Left renal pelvis (tissue), 4 donors: ENCODE data around the gene IFNL4. TPM values are rescaled to one million over a fixed set of nuclear protein-coding genes. Genes with fewer than 3 reads are reported as not detected.
"Not testable (repeated sequence)": the region's sequence is repeated elsewhere in the genome, so short reads cannot be mapped to it uniquely, and the experiment has no call there.

ENCODE experiments used
- DNase-seq, 4 donors: peaks; one replicate each; pipeline ENCODE4 v3.0.0-alpha.2; 2013; ENCODE audit warnings: low read depth in 4 of 4, low spot score in 3 of 4
- polyA plus RNA-seq, 4 donors: library from polyadenylated mRNA; unstranded; fragments of 120-200 nt; gene quantifications; one replicate each; pipeline ENCODE4 v1.2.1, GENCODE V29; 2013; ENCODE audit not compliant: insufficient read length in 4 of 4

IFNL4 gene
- under 1 TPM in 1 of 4 donors, not detected in 3; 0.34 TPM for polyA plus RNA-seq

DNA sequence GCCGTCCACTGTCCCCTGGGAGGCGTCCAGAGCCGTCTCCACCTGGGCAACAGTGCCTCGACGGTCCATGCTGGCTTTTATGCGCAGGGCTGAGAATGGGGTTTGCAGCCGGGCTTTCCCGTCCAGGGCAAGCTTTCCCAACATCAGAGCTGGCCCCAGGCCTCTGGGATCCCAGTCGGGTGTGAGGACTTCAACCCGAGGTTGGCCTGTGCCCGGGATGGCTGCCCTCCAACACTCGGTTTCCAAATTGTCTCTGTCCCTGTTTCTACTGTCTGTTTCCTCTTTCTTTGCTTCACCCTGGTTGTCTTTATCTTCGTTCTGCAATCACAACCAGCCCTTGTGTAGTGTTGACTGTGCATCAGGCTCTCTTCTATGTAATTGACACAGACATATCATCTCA lies at the start of gene IFNL4:
TSS of gene IFNL4 (minus strand) at position 51 of the 400 bp plus-strand sequence.
- no peak for DNase-seq

DNA sequence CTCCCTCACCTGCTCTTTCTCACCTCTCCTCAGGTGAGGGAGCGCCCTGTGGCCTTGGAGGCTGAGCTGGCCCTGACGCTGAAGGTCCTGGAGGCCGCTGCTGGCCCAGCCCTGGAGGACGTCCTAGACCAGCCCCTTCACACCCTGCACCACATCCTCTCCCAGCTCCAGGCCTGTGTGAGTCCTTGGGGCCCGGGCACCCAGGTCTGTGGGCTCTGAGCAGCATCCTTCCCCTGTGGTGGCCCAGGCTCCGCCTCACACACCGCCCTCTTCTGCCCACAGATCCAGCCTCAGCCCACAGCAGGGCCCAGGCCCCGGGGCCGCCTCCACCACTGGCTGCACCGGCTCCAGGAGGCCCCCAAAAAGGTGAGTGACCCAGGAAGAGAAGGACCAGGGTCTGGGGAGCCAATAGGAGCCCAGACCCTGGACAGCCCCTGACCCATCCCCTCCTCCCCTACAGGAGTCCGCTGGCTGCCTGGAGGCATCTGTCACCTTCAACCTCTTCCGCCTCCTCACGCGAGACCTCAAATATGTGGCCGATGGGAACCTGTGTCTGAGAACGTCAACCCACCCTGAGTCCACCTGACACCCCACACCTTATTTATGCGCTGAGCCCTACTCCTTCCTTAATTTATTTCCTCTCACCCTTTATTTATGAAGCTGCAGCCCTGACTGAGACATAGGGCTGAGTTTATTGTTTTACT lies 49.4 kb upstream of the IFNL4 start:
- no peak for DNase-seq

GRCh38 chr19:39296906-39297305 lies 48.2 kb upstream of the IFNL4 start:
- no peak for DNase-seq

GRCh38 chr19:39296055-39296645 lies 47.5 kb upstream of the IFNL4 start, which contains the start of gene IFNL1:
TSS of gene IFNL1 (plus strand) at chr19:39296407. CDS start at chr19:39296422, 15 bp downstream.
- DNase-seq, result no peak

- no peak for DNase-seq
Observed at GRCh38 chr19:39293394-39293793, 44.7 kb upstream of the IFNL4 start.

- DNase-seq, result no peak
Observed at GRCh38 chr19:39284032-39284431, 35.4 kb upstream of the IFNL4 start.

DNA sequence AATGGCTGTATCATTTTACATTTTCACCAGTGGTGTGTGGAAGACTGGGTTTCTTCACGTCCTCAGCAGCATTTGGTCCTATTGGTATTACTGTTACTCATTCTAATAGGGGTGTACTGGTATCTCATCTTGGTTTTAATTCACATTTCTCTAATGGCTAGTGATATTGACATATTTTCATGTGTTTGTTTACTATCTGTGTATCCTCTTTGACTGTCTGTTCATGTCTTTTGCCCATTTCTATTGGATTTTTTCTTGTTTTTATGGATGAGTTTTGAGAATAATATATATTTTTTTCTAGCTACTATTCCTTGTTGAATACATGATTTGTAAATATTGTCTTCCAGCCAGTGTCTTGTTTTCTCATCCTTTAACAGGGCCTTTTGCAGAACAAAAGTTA lies 33.4 kb upstream of the IFNL4 start:
- no peak for DNase-seq

DNA sequence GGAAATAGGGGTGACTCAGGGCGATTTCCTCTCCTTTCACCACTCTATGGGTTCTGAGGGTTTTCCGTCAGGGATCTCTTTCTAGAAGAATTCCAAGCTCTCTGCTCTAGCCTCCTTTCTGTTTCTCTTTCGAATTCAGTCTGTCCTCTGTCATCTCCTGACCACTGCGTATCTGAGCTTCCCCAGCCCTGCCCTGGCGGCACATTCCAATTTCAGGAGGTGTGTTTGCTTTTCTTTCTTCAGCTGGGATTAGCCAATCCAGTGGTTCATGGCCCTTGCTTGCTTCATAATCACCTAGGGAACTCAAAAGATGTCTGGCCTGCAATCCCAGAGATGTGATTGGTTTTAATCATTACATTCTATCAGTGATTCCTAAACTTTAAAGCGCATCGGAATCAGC lies 28.9 kb upstream of the IFNL4 start:
- no peak for DNase-seq

DNA sequence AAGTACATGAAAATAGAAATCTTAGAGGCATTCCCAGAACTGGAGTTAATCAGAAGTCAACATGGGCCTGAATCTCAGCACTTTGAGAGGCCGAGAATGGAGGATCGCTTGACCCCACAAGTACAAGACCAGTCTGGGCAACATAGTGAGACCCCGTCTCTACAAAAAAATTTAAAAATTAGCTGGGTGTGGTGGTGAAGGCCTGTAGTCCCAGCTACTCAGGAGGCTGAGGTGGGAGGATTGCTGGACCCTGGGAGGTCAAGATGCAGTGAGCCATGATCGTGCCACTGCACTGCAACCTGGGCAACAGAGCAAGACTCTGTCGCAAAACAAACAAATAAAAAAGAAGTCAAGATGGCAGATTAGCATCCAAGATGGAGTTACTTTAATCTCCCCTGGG lies 28.1 kb upstream of the IFNL4 start:
- DNase-seq, result no peak

GRCh38 chr19:39275578-39275977 lies 26.9 kb upstream of the IFNL4 start:
- no peak for DNase-seq

- not testable (repeated sequence) for DNase-seq
Observed at GRCh38 chr19:39273859-39274258, 25.2 kb upstream of the IFNL4 start.

GRCh38 chr19:39270036-39270871 lies 21.6 kb upstream of the IFNL4 start:
- DNase-seq, result no peak

- DNase-seq, result not testable (repeated sequence)
Observed at GRCh38 chr19:39269369-39269768, 20.7 kb upstream of the IFNL4 start.

GRCh38 chr19:39268531-39269223 lies 20.0 kb upstream of the IFNL4 start:
- DNase-seq, result not testable (repeated sequence)

DNA sequence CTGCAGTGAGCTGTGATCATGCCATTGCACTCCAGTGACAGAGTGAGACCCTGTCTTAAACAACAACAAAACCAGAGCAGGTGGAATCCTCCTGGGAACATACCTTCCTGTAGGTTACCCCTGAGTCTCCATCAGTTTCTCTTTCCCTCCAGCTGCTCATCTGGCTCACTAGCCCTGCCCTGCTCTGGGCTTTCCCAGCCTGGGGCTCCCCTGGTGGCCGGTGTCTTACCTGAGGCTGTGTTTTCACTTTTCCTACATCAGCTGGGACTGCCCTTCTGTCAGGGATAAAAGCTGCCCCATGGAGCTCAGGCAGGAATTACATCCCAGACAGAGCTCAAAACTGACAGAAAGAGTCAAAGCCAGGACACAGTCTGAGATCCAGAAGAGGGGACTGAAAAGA lies 19.4 kb upstream of the IFNL4 start, which contains the start of gene IFNL2:
TSS of gene IFNL2 (plus strand) at position 312 of the 400 bp plus-strand sequence. CDS start 173 bp downstream, outside the sequence.
- DNase-seq, result not testable (repeated sequence)

DNA sequence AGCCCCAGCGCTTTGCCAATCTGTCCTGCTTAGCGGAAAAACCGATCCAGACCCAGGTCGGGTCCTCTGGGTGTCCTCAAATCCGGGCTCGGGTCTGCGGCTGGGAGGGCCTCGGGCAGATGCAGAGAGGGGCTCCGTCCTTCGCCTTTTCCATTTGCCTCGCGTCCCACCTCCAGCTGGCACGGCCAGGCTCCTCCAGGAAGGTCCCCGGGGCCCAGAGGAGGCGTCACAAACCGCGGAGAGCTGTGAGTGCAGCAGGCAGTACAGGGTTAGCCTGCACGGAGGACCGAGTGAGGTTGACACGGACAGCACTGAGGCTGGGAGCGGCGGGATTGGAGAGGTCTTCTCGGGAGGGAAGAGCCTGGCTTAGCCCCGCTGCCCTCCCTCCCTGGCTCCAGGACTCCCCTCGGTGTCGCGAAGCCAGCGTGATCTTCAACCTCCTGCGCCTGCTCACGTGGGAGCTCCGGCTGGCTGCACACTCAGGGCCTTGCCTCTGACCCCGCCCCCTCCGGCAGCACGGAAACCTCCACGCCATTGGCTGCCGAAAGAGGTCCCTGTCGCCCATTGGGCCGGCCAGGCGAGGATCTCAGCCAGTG lies 16.8 kb upstream of the IFNL4 start:
- no peak for DNase-seq

DNA sequence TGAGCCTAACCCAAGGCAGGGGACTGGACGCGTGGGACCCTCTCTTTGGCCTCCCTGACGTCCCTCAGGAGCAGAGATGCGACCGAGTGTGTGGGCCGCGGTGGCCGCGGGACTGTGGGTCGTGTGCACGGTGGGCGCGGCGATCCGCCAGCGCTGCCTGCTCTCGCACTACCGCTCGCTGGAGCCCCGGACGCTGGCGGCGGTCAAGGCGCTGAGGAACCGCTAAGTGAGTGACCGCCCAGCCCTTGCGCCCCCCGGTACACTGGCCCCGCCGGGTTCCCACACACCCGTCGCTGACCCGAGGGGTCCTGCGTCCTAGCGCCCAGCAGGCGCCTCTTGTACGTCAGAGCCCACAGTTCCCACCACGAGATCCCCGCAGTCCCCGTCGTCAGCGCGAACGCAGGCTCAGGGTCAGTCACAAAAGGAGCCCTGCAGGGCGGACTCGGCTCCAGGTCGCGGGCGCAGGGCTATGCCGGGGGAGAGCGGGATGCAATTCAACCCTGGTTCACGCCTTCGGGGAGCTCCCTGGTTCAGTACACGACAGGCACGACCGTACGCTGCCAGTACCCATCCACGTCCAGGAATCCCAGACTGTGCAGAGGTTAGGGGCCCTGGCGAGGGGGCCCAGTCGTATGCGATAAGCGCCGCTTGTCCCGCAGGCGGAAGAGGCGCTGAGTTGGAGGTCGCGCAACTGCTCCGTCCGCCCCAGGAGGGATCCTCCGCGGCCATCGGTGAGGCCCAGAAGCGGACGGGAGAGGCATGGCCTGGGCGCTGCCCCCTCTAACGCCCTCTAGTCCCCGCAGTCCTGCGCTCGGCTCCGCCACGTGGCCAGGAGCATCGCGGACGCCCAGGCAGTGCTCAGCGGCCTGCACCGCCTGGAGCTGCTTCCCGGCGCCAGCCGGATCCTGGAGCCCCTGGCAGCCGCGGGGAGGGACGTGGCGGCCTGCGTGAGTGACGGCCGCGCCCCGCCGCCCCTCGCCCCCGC lies 15.9 kb upstream of the IFNL4 start:
- DNase-seq, result no peak

GRCh38 chr19:39263912-39264305 lies 15.3 kb upstream of the IFNL4 start:
- no peak for DNase-seq

DNA sequence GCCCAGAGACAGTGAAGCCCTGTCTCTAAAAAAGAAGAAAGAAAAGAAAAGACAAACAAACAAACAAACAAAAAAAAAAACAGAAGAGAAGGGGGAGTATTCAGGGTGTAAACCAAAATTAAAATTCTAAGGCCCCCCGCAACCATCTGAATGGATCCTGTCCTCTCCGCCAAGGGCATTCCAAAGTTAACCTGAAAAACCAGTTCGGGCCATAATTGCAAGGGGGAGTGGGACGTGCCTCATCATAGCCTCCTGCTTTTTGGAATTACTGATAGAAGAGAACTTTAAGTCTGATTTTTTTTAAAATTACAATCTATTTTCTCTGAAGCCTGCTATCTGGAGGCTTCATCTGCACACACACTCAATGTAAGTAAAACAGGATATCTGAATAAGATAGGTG lies 13.8 kb upstream of the IFNL4 start:
- DNase-seq, result no peak
